Fibroblast of the aortic adventitia (primary cell): ENCODE results near the gene ANKRD18A. TPM values are rescaled to one million over a fixed set of nuclear protein-coding genes. Genes with fewer than 3 reads are reported as not detected.

Experiments
- DNase-seq: peaks from one replicate; pipeline ENCODE4 v3.0.0-alpha.2; 2010; ENCODE audit warnings: low read depth
- H3K4me3 ChIP-seq: 2 replicates; pipeline ENCODE4 v1.5.1; 2011; ENCODE audit warnings: low read depth, mild to moderate bottlenecking, control low read depth, low read length, moderate library complexity
- total RNA-seq: library from RNA; depleted of rRNA; stranded (reverse); fragments of >200 nt; gene quantifications from 2 replicates; pipeline ENCODE4 v1.2.3, GENCODE V29; 2012; ENCODE audit warnings: low replicate concordance
- TF ChIP-seq, protein P1 (sequence below): IDR thresholded peaks from 2 replicates; pipeline ENCODE4 v1.5.1; 2011; ENCODE audit warnings: mild to moderate bottlenecking, low read length, control low read depth, inconsistent platforms; ENCODE audit not compliant: insufficient read depth

ANKRD18A gene
- total RNA-seq, 1 donor, result 0.09 TPM

DNA sequence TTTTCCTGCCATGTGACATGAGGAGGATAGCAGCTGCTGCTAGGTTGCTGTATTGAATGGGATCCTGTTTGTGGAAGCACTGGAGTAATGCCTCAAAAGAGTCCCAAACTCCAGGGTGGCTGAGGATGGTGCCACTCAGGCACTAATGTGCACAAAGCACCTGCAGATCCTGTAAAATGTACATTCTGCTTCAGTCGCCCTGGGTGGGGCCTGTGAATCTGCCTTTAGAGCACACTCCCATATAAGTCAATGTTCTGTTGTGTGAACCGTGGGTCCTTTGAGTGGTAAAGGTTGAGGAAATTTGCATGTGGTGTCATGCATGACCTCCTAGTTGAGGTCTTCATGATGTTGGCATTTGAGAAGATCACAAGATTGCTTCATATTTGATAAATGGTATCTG, 31.6 kb upstream of the ANKRD18A start:
- DNase-seq, result no peak
- H3K4me3 ChIP-seq, result no peak overlapping the region
- TF ChIP-seq, protein P1, sequence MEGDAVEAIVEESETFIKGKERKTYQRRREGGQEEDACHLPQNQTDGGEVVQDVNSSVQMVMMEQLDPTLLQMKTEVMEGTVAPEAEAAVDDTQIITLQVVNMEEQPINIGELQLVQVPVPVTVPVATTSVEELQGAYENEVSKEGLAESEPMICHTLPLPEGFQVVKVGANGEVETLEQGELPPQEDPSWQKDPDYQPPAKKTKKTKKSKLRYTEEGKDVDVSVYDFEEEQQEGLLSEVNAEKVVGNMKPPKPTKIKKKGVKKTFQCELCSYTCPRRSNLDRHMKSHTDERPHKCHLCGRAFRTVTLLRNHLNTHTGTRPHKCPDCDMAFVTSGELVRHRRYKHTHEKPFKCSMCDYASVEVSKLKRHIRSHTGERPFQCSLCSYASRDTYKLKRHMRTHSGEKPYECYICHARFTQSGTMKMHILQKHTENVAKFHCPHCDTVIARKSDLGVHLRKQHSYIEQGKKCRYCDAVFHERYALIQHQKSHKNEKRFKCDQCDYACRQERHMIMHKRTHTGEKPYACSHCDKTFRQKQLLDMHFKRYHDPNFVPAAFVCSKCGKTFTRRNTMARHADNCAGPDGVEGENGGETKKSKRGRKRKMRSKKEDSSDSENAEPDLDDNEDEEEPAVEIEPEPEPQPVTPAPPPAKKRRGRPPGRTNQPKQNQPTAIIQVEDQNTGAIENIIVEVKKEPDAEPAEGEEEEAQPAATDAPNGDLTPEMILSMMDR, result no peak

DNA sequence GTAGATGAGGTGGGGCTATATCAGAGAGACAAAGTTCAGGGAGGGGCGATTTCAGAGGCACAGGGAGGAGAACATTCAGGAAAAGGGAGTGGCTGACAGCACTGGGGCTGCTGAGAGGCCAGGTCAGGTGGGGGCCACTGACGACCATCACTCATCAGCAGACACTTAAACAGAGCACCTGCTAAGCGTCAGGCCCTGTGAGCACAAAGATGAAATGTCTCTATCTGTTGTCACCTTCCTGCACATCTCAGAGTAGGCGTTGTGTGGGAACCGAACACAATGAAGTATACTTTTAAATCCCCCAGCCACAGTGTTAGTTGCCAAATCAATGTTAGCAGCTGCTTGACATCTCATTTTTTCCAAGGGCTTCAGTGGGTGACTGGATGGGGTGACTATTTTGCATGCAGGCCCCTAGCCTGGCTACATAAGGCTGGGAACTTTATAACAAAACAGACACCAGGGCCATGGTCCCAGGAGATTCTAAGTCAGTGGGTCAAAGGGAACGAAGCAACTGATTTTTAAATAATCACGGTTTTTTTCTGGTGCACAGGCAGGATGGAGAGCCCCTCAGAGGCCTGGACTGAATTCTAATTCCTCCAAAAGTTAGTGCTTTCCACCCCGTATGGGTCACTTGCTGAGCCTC, 31.1 kb upstream of the ANKRD18A start:
- DNase-seq, result no peak
- TF ChIP-seq, protein P1, result no peak

DNA sequence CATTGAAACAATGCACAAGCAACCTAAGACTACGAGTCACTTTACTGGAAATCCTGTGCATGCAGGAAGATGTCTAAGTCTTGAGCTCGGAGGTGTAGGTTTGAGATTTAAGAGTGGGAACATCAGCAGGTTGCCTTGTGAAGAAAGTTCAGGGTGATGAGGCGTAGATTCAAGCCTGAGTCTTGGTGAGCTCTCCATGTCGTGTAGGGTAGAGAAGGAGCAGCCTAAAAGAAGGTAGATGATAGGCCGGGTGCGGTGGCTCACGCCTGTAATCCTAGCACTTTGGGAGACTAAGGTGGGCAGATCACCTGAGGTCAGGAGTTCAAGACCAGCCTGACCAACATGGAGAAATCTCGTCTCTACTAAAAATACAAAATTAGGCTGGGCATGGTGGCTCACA, 30.2 kb upstream of the ANKRD18A start:
- TF ChIP-seq, protein P1, result no peak
- H3K4me3 ChIP-seq, result no peak overlapping the region
- no peak for DNase-seq

More for the DNA sequence above, 31.1 kb upstream of the ANKRD18A start:
- no peak overlapping the region for H3K4me3 ChIP-seq

DNA sequence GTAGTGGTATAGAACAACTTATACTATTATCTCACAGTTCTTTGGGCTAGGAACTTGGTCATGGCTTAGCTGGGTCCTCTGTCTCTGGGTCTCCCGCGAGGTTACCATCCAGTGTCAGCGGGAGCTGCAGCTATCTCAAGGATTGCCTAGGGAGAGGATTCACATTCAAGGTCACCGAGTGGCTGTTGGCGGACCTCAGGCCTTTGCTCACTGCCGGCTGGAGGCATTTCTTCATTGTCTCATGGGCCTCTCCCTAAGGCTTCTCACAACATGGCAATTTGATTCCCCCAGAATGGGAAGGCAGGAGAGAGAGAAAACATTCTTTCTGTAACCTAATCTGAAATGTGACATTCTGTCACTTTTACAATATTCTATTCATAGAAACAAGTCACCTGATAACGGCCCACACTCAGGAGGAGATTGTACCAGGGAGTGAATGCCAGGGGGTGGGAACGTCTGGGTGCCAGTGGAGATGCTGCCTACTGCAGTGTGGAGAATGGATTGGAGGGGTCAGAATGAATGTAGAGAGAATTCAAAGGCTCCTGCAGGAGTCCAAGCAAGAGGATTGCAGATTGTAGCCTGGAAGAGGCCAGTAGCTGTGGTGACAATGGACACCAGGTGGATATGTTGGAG, 29.5 kb upstream of the ANKRD18A start:
- no peak overlapping the region for H3K4me3 ChIP-seq
- TF ChIP-seq, protein P1, result no peak
- DNase-seq, result no peak

DNA sequence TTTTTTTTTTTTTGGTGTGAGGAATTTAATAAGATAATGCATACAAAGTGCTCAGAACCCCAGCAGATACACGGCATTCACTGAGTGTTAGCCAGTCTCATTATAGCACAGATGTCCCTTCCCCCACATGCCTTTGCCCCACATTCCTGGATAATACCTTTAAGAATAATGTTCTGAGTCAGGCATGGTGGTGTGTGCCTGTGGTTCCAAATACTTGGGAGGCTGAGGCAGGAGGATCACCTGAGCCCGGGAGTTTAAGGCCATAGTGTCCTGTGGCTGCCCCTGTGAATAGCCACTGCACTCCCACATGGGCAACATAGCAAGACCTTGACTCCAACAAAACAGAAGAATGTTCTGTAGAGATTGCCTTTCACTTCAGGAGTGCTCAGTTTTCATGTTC, 24.2 kb upstream of the ANKRD18A start:
- TF ChIP-seq, protein P1, result no peak
- no peak overlapping the region for H3K4me3 ChIP-seq
- DNase-seq, result no peak

DNA sequence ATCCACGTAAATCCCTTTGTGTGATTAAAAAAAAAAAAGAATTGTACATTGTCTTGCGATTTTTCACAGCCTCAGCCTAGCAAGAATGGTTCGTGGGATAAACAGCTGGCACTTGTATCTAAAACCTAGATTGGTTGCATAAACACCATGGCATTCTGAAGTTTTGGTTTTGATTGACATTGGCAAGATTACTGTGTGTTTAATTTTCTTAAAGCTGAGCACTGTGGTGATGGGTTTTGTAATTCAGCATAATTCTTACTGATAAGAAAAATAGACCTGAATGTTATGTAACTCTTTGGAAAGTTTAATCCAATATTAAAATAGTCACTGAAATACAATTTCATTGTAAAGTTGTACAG, 23.4 kb upstream of the ANKRD18A start:
- H3K4me3 ChIP-seq, result no peak overlapping the region
- no peak for DNase-seq
- TF ChIP-seq, protein P1, result no peak
